GM18517 (cell line): ENCODE results near the gene GAPVD1.
A peak's percentile ranks its signal among the peaks of the same experiment; 100 is the strongest.
"Not testable (repeated sequence)": the region's sequence is repeated elsewhere in the genome, so short reads cannot be mapped to it uniquely, and the experiment has no call there.

Source experiments
- ATAC-seq: cut with Tn5 transposase; IDR thresholded peaks from one replicate; pipeline ENCODE4 v1.9.1; 2021; ENCODE audit warnings: mild to moderate bottlenecking, moderate library complexity; ENCODE audit not compliant: unreplicated experiment

The GAPVD1 gene

GRCh38 chr9:125261501-125262293, at the start of gene GAPVD1:
TSS of gene GAPVD1 (plus strand) at chr9:125261826. CDS start at chr9:125298922, 37,096 bp downstream.
- ATAC-seq, result peak; percentile 75

- no peak for ATAC-seq
Observed at GRCh38 chr9:125214186-125214585, 47.4 kb upstream of the GAPVD1 start.

- ATAC-seq, result no peak
Observed at GRCh38 chr9:125218621-125219020, 43.0 kb upstream of the GAPVD1 start.

GRCh38 chr9:125224858-125225257, 36.8 kb upstream of the GAPVD1 start:
- ATAC-seq, result not testable (repeated sequence)

GRCh38 chr9:125227761-125228160, 33.9 kb upstream of the GAPVD1 start:
- ATAC-seq, result no peak

- no peak for ATAC-seq
Observed at GRCh38 chr9:125233678-125234077, 27.9 kb upstream of the GAPVD1 start.

GRCh38 chr9:125234099-125234498, 27.5 kb upstream of the GAPVD1 start:
- ATAC-seq, result not testable (repeated sequence)

GRCh38 chr9:125235804-125236519, 25.7 kb upstream of the GAPVD1 start:
- ATAC-seq, result no peak

- ATAC-seq, result not testable (repeated sequence)
Observed at GRCh38 chr9:125236520-125237159, 25.0 kb upstream of the GAPVD1 start.

GRCh38 chr9:125238127-125238914, 23.3 kb upstream of the GAPVD1 start:
- ATAC-seq, result no peak

- no peak for ATAC-seq
Observed at GRCh38 chr9:125238915-125239446, 22.6 kb upstream of the GAPVD1 start.

GRCh38 chr9:125239631-125240597, 21.7 kb upstream of the GAPVD1 start:
- ATAC-seq, result no peak

- ATAC-seq, result peak; percentile 14
Observed at GRCh38 chr9:125240649-125240999, 21.0 kb upstream of the GAPVD1 start.

- peak; percentile 90 for ATAC-seq
Observed at GRCh38 chr9:125241000-125241862, 20.4 kb upstream of the GAPVD1 start, which contains the start of gene HSPA5. TSS of gene HSPA5 (minus strand) at chr9:125241343. CDS start at chr9:125241126, 217 bp downstream.

GRCh38 chr9:125241863-125242739, 19.5 kb upstream of the GAPVD1 start:
- peak; percentile 31 for ATAC-seq

- ATAC-seq, result no peak
Observed at GRCh38 chr9:125243792-125244260, 17.8 kb upstream of the GAPVD1 start.

- no peak for ATAC-seq
Observed at GRCh38 chr9:125246261-125246667, 15.4 kb upstream of the GAPVD1 start.
